Daoy (cell line): ENCODE measurements around the gene CYSTM1. TPM values are rescaled to one million over a fixed set of nuclear protein-coding genes. Genes with fewer than 3 reads are reported as not detected.
A peak's percentile ranks its signal among the peaks of the same experiment; 100 is the strongest.
"Not testable (repeated sequence)": the region's sequence is repeated elsewhere in the genome, so short reads cannot be mapped to it uniquely, and the experiment has no call there.

Source experiments
- DNase-seq: peaks from one replicate; pipeline ENCODE4 v3.0.0-alpha.2; 2015; ENCODE audit warnings: low read depth
- total RNA-seq: library from RNA; depleted of rRNA; stranded (reverse); fragments of >200 nt; shearing (Covaris generic); gene quantifications from 2 replicates; pipeline ENCODE4 v1.2.3, GENCODE V29; 2014

CYSTM1 gene
- total RNA-seq, 1 experiment from 2014 or later: 28.2 TPM

GRCh38 chr5:140178086-140178410, 3.1 kb downstream of the CYSTM1 start:
- DNase-seq: peak; percentile 20

- no peak for DNase-seq
Observed at GRCh38 chr5:140178482-140179116, 3.6 kb downstream of the CYSTM1 start.

- no peak for DNase-seq
Observed at GRCh38 chr5:140181002-140181483, 6.1 kb downstream of the CYSTM1 start.

GRCh38 chr5:140181525-140181924, 6.5 kb downstream of the CYSTM1 start:
- DNase-seq: no peak

GRCh38 chr5:140182075-140182711, 7.2 kb downstream of the CYSTM1 start:
- peak; percentile 18 for DNase-seq

GRCh38 chr5:140182803-140183367, 7.9 kb downstream of the CYSTM1 start:
- peak; percentile 50 for DNase-seq

GRCh38 chr5:140185409-140185808, 10.4 kb downstream of the CYSTM1 start:
- no peak for DNase-seq

GRCh38 chr5:140186267-140186671, 11.3 kb downstream of the CYSTM1 start:
- no peak for DNase-seq

GRCh38 chr5:140189253-140189652, 14.3 kb downstream of the CYSTM1 start:
- DNase-seq: no peak

GRCh38 chr5:140189977-140190871, 15.2 kb downstream of the CYSTM1 start:
- peak; percentile 37 for DNase-seq

- no peak for DNase-seq
Observed at GRCh38 chr5:140190872-140191218, 15.9 kb downstream of the CYSTM1 start.

- DNase-seq: no peak
Observed at GRCh38 chr5:140192715-140193430, 17.9 kb downstream of the CYSTM1 start.

GRCh38 chr5:140194662-140195061, 19.7 kb downstream of the CYSTM1 start:
- no peak for DNase-seq

GRCh38 chr5:140196115-140196814, 21.3 kb downstream of the CYSTM1 start:
- DNase-seq: no peak

GRCh38 chr5:140197023-140197422, 22.0 kb downstream of the CYSTM1 start:
- no peak for DNase-seq

- DNase-seq: not testable (repeated sequence)
Observed at GRCh38 chr5:140198915-140199314, 23.9 kb downstream of the CYSTM1 start.

GRCh38 chr5:140202078-140202477, 27.1 kb downstream of the CYSTM1 start:
- peak; percentile 51 for DNase-seq

- DNase-seq: no peak
Observed at GRCh38 chr5:140202610-140203009, 27.6 kb downstream of the CYSTM1 start.

- no peak for DNase-seq
Observed at GRCh38 chr5:140205216-140205615, 30.2 kb downstream of the CYSTM1 start.

GRCh38 chr5:140205952-140206351, 31.0 kb downstream of the CYSTM1 start:
- DNase-seq: no peak
